Measurements from ENCODE around the gene TMEFF2.

TMEFF2 gene

GRCh38 chr2:192060161-192060560 lies 134.6 kb downstream of the TMEFF2 start:
- Histone ChIP-seq H3K9ac (ENCODE audit: low read depth, low read length) (no peak overlapping the region), H3K4me3 (ENCODE audit: low read depth, low read length) (no peak overlapping the region), H3K4me1 (ENCODE audit: control insufficient read depth, insufficient read depth, low read length) (no peaks in the 10 kb centered on the region), H3K27me3 (ENCODE audit: control insufficient read depth, insufficient read depth, low read length) (no peaks in the 10 kb centered on the region), H3K36me3 (ENCODE audit: control insufficient read depth, insufficient read depth, low read length) (no peaks in the 10 kb centered on the region), H3K9me3 (ENCODE audit: control insufficient read depth, insufficient read depth, low read length) (no peaks in the 10 kb centered on the region)

DNA sequence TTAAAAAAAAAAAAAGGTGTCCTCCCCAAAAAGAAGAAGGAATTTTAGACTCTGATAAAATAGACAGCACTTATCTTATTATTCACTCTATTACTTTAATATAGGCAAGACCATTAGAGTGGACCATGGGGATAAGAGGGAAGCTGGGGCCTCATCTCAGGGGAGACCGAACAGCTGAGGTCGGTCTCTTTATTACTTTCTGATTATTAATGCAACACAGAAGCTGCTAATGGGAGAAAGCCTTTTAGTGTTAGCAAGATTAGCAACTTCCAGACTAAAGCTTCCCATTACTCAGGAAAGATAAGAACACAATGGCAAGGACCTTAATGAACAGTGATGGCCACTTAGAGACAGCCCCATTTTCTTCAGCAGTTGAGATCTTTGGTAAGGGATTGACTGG lies 135.5 kb downstream of the TMEFF2 start:
- Histone ChIP-seq H3K36me3 (ENCODE audit: control insufficient read depth, insufficient read depth, low read length) (no peaks in the 10 kb centered on the region), H3K27me3 (ENCODE audit: control insufficient read depth, insufficient read depth, low read length) (no peaks in the 10 kb centered on the region), H3K9me3 (ENCODE audit: control insufficient read depth, insufficient read depth, low read length) (no peaks in the 10 kb centered on the region), H3K9ac (ENCODE audit: low read depth, low read length) (no peak overlapping the region), H3K4me3 (ENCODE audit: low read depth, low read length) (no peak overlapping the region), H3K4me1 (ENCODE audit: control insufficient read depth, insufficient read depth, low read length) (no peaks in the 10 kb centered on the region)

DNA sequence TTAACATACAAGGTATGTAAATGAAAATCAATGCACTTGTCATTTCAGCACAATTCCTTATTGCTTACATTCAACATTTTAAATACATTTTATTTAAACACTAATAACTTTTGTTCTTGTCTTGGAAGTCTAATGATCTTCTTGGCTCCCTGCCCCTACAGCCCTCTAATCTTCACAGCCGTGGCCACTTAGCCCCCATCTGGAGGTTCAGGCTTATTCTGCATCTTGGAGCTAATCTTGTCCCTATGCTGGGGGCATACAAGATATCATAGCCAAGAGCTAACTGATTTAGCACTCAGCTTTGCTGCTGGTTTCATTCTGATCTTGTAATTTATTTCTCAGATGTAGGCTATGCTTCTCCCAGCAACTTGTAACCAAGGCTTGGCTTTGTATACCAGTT lies 140.8 kb downstream of the TMEFF2 start:
- no peak overlapping the region for H3K4me3 ChIP-seq (ENCODE audit: low read depth, low read length)
- H3K9me3 ChIP-seq (ENCODE audit: control insufficient read depth, insufficient read depth, low read length) = no peaks in the 10 kb centered on the region
- H3K4me1 ChIP-seq (ENCODE audit: control insufficient read depth, insufficient read depth, low read length) = no peaks in the 10 kb centered on the region
- no peaks in the 10 kb centered on the region for H3K27me3 ChIP-seq (ENCODE audit: control insufficient read depth, insufficient read depth, low read length)
- no peaks in the 10 kb centered on the region for H3K36me3 ChIP-seq (ENCODE audit: control insufficient read depth, insufficient read depth, low read length)
- H3K9ac ChIP-seq (ENCODE audit: low read depth, low read length) = no peak overlapping the region

GRCh38 chr2:192051533-192051932 lies 143.2 kb downstream of the TMEFF2 start:
- Histone ChIP-seq H3K9me3 (ENCODE audit: control insufficient read depth, insufficient read depth, low read length) (no peaks in the 10 kb centered on the region), H3K9ac (ENCODE audit: low read depth, low read length) (no peak overlapping the region), H3K4me3 (ENCODE audit: low read depth, low read length) (no peak overlapping the region), H3K36me3 (ENCODE audit: control insufficient read depth, insufficient read depth, low read length) (no peaks in the 10 kb centered on the region), H3K27me3 (ENCODE audit: control insufficient read depth, insufficient read depth, low read length) (no peaks in the 10 kb centered on the region), H3K4me1 (ENCODE audit: control insufficient read depth, insufficient read depth, low read length) (no peaks in the 10 kb centered on the region)

DNA sequence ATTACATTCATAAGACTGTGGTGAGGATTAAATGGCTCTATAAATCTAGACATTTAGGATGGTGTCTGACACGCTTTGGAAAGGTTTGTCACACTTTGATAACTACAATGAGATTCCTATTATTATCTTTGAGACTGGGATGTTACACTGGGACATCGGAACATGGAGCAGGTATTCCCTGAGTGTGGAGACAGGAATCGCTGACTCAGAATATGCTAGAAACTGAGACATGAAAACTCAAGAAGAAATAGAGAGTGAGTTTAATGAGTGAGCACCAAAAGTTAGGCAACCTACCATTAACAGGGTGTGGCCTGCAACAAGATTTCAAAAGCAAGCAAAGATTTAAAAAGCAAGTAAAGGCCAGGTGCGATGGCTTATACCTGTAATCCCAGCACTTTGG lies 145.4 kb downstream of the TMEFF2 start:
- Histone ChIP-seq H3K9ac (ENCODE audit: low read depth, low read length) (no peak overlapping the region), H3K36me3 (ENCODE audit: control insufficient read depth, insufficient read depth, low read length) (no peaks in the 10 kb centered on the region), H3K27me3 (ENCODE audit: control insufficient read depth, insufficient read depth, low read length) (no peaks in the 10 kb centered on the region), H3K4me1 (ENCODE audit: control insufficient read depth, insufficient read depth, low read length) (no peaks in the 10 kb centered on the region), H3K4me3 (ENCODE audit: low read depth, low read length) (no peak overlapping the region), H3K9me3 (ENCODE audit: control insufficient read depth, insufficient read depth, low read length) (no peaks in the 10 kb centered on the region)

DNA sequence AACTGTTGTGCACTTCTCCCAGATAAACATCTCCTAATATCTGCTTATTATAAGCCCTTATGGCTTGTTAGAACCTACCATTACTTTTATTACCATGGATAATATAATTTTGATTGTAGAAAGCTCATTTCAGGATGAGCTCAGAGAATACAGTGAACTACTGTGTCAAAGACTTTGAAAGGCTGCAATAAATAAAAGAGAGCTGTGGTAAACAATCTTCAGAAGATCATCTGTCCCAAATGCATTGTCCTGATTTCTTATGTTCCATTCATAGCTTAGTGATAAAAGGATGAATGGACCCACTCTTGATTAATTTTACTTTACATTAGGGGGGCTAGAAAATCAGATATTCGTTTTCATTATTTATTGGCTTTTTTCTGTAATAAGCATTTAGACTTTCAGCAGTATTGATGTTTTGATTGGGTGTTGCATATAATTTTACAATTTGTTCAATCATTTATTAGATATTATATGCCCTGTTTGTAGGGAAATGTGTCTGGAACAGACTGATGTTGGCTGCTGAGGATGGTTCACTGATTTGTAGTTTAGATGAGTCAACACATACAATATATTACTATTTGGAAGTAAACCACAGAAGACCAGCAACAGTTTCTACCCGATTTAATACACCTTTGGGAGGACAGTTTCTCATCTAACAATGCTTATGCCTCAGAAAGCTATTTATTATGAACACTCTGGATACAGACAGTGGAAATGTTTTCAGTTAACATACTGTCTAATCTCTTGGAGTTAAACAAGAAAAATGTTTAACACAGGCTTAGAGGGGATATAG lies 147.2 kb downstream of the TMEFF2 start:
- Histone ChIP-seq H3K4me1 (ENCODE audit: control insufficient read depth, insufficient read depth, low read length) (no peaks in the 10 kb centered on the region), H3K36me3 (ENCODE audit: control insufficient read depth, insufficient read depth, low read length) (no peaks in the 10 kb centered on the region), H3K27me3 (ENCODE audit: control insufficient read depth, insufficient read depth, low read length) (no peaks in the 10 kb centered on the region), H3K9ac (ENCODE audit: low read depth, low read length) (no peak overlapping the region), H3K9me3 (ENCODE audit: control insufficient read depth, insufficient read depth, low read length) (no peaks in the 10 kb centered on the region), H3K4me3 (ENCODE audit: low read depth, low read length) (no peak overlapping the region)

- H3K9ac ChIP-seq (ENCODE audit: low read depth, low read length) = no peak overlapping the region
- no peaks in the 10 kb centered on the region for H3K36me3 ChIP-seq (ENCODE audit: control insufficient read depth, insufficient read depth, low read length)
- H3K27me3 ChIP-seq (ENCODE audit: control insufficient read depth, insufficient read depth, low read length) = no peaks in the 10 kb centered on the region
- H3K4me1 ChIP-seq (ENCODE audit: control insufficient read depth, insufficient read depth, low read length) = no peaks in the 10 kb centered on the region
- no peaks in the 10 kb centered on the region for H3K9me3 ChIP-seq (ENCODE audit: control insufficient read depth, insufficient read depth, low read length)
- H3K4me3 ChIP-seq (ENCODE audit: low read depth, low read length) = no peak overlapping the region
Measured at GRCh38 chr2:192044496-192044895, 150.2 kb downstream of the TMEFF2 start.

DNA sequence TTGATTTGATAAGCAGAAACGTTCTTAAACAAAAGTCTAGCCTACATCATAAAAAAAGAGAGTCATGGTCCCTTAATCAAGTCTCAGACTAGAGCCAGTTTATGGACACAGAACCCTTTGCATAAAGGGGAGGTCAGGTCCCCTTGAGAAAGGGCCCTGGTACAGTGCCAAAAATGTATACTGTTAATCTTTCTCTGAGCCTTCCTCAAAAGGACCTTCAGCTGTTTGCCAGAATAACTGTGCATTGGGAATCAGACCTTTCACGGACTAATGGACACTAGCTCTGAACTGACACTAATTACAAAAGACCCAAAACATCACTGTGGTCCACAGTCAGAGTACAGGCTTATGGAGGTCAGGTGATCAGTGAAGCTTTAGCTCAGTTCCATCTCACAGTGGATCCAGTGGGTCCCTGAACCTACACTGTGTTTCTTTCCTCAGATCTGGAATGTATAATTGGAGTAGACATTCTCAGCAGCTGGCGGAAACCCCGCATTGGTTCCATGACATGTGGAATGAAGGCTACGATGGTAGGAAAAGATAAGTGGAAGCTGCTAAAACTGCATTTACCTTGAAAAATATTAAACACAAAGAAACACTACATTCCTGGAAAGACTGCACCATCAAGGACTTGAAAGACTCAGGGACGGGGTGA lies 151.4 kb downstream of the TMEFF2 start:
- no peaks in the 10 kb centered on the region for H3K36me3 ChIP-seq (ENCODE audit: control insufficient read depth, insufficient read depth, low read length)
- H3K9ac ChIP-seq (ENCODE audit: low read depth, low read length) = no peak overlapping the region
- no peak overlapping the region for H3K4me3 ChIP-seq (ENCODE audit: low read depth, low read length)
- no peaks in the 10 kb centered on the region for H3K4me1 ChIP-seq (ENCODE audit: control insufficient read depth, insufficient read depth, low read length)
- no peaks in the 10 kb centered on the region for H3K9me3 ChIP-seq (ENCODE audit: control insufficient read depth, insufficient read depth, low read length)
- H3K27me3 ChIP-seq (ENCODE audit: control insufficient read depth, insufficient read depth, low read length) = no peaks in the 10 kb centered on the region

DNA sequence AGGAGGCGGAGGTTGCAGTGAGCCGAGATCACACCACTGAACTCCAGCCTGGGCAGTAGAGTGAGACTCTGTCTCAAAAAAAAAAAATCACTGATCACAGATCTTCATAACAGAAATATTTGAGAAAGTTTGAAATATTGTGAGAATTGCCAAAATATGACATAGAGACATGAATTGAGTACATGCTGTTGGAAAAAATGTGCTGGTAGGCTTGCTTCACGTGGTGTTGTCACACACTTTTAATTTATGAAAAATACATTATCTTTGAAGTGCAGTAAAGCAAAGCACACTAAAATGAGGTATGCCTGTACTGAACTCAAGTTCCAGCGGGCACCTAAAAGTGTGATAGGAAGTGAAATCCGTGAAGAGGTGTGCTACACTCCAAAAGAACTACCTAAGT lies 152.6 kb downstream of the TMEFF2 start:
- no peaks in the 10 kb centered on the region for H3K4me1 ChIP-seq (ENCODE audit: control insufficient read depth, insufficient read depth, low read length)
- H3K9me3 ChIP-seq (ENCODE audit: control insufficient read depth, insufficient read depth, low read length) = no peaks in the 10 kb centered on the region
- no peaks in the 10 kb centered on the region for H3K36me3 ChIP-seq (ENCODE audit: control insufficient read depth, insufficient read depth, low read length)
- no peaks in the 10 kb centered on the region for H3K27me3 ChIP-seq (ENCODE audit: control insufficient read depth, insufficient read depth, low read length)
- no peak overlapping the region for H3K9ac ChIP-seq (ENCODE audit: low read depth, low read length)
- H3K4me3 ChIP-seq (ENCODE audit: low read depth, low read length) = no peak overlapping the region

- no peaks in the 10 kb centered on the region for H3K36me3 ChIP-seq (ENCODE audit: control insufficient read depth, insufficient read depth, low read length)
- H3K9me3 ChIP-seq (ENCODE audit: control insufficient read depth, insufficient read depth, low read length) = no peaks in the 10 kb centered on the region
- H3K27me3 ChIP-seq (ENCODE audit: control insufficient read depth, insufficient read depth, low read length) = no peaks in the 10 kb centered on the region
- no peaks in the 10 kb centered on the region for H3K4me1 ChIP-seq (ENCODE audit: control insufficient read depth, insufficient read depth, low read length)
- H3K4me3 ChIP-seq (ENCODE audit: low read depth, low read length) = no peak overlapping the region
- H3K9ac ChIP-seq (ENCODE audit: low read depth, low read length) = no peak overlapping the region
Measured at GRCh38 chr2:192038110-192038509, 156.6 kb downstream of the TMEFF2 start.

DNA sequence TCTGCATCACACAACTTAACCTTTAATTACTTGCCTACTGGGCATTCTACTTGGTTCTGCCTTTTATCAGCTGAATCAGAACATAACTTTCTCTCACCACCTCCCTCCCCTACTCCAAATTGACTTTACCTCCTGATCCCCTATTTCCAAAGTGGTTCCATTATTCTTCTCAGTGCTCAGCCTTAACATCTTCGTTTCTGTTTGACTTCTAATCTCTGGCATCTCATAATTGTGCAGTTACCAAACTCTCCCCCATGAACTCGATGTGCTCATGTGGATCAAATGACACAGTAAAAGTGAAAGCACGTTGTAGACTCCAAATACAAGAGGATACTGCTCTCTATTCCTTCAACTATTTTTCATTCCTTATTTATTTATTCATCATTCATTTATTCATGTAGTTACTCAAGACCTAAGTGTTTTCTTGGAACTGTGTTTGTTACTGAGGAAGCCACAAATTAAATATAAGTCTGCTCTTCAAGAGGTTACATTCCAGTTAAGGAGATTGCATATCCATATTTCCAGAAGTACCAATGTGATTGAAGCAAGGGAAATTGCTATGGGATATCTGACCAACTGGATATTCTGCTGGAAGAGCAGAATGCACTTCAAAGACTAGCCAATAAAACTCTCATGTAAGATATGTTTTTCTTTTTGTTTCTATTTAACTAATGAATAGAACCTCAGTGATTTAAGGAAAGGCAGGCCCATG lies 158.8 kb downstream of the TMEFF2 start:
- Histone ChIP-seq H3K4me1 (ENCODE audit: control insufficient read depth, insufficient read depth, low read length) (no peaks in the 10 kb centered on the region), H3K9me3 (ENCODE audit: control insufficient read depth, insufficient read depth, low read length) (no peaks in the 10 kb centered on the region), H3K9ac (ENCODE audit: low read depth, low read length) (no peak overlapping the region), H3K27me3 (ENCODE audit: control insufficient read depth, insufficient read depth, low read length) (no peaks in the 10 kb centered on the region), H3K36me3 (ENCODE audit: control insufficient read depth, insufficient read depth, low read length) (no peaks in the 10 kb centered on the region), H3K4me3 (ENCODE audit: low read depth, low read length) (no peak overlapping the region)

GRCh38 chr2:192030856-192031255 lies 163.9 kb downstream of the TMEFF2 start:
- Histone ChIP-seq H3K27me3 (ENCODE audit: control insufficient read depth, insufficient read depth, low read length) (no peaks in the 10 kb centered on the region), H3K36me3 (ENCODE audit: control insufficient read depth, insufficient read depth, low read length) (no peaks in the 10 kb centered on the region), H3K9me3 (ENCODE audit: control insufficient read depth, insufficient read depth, low read length) (no peaks in the 10 kb centered on the region), H3K4me1 (ENCODE audit: control insufficient read depth, insufficient read depth, low read length) (peaks cover 4% of the 10 kb centered on the region), H3K9ac (ENCODE audit: low read depth, low read length) (no peak overlapping the region), H3K4me3 (ENCODE audit: low read depth, low read length) (no peak overlapping the region)

Data from iPS-15b (cell line).